Activated CD8-positive, alpha-beta memory T cell treated with anti-CD3 and anti-CD28 coated beads, Interleukin-2, amount 50 U/mL, for 4 hours (primary cell): Measurements from ENCODE around the gene MECR.
"Not testable (repeated sequence)": the region's sequence is repeated elsewhere in the genome, so short reads cannot be mapped to it uniquely, and the experiment has no call there.

Experiments
- DNase-seq: peaks from one replicate; pipeline ENCODE4 v3.0.0-alpha.2; 2020

Gene MECR

DNA sequence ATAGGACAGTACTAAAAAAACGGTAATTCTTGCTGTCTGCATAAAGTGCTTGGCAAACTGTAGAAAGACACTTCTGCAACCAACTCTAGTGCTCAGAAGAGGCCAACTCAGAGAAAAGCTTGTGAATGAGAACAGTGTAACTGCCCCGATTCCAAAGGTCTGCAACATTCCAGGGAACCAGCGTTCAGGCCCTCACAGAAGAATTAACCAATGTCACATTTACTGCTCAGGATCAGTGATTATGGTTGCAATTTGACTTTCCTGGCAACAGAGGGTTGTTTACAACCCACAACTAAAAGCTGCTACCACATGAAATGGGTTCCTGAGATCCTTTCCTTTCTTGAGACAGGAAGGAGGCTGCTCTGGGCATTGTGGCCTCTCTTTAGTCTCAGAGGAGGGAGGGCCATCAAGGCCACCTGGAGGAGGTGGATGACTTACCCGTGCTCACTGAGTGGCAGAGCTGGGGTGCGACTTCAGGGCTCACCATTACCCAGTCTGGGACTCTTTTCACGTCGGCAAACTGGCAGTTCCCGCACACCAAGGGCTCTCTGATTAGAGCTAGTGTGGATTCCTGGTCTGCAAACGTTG, 64.3 kb downstream of the MECR start:
- DNase-seq = no peak

DNA sequence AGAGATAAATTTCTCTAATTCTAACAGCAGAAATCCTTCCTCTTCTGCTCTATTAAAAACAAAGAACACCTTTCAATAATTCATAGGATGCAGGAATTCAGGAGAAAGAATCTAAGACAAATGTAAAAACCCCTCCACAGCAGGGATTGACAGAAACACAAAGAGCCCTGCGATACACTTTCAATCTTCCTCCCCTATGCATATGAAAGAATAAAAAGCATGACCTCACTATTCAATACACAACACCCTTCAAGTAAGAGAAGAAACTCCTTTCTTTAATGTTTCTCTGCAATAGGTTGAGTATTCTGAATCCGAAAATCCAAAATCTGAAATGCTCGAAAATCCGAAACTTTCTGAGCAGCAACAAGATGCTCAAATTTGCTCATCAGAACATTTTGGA, 66.1 kb downstream of the MECR start:
- DNase-seq = no peak

DNA sequence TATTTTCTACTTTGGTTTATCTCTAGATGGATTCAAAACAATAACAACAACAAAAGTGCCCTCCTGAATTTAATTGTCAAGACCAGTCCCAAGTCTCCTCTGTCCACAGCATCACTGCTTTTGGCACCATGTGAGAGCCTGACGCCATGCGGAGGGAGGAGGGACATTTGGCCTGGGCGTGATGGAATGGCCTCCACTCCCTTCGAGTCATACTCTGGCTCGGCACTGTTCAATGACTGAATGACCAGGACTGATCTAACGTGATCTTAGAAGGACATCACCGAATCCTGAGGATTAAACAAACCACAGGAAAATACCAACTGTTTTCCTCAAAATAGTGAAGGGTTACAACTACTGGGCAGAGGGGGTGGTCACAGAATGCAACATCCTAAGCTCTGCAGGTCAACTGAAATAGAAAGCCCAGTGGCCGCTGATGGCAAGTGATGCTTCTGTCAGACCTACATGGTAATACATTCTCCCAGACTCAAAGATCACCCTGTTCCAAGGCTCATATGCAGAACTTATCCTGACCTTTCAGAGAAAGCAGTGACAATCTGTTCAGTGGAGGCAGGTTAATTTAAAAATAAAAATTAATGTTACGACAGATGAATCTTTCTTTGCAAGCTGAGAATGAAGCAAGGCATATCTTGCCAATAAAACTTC, 68.1 kb downstream of the MECR start:
- DNase-seq = no peak

DNA sequence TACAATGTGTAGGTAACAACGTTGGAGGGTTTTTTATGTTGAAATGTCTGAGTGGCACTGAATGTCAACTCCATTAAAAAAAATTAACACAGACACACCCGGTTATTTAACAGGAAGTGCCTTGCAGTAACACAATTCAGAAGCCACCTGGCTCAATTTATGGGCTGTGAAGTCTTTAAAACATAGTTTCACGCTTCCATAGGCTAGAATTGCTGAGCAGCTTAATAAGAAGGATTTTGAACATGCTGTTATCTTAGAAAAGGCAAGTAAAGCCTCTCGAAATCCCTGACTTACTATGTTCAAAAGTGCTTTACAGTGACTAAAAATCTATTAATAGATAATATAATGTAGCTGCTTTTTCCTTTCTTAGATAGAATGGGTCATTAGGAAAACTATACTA, 68.7 kb downstream of the MECR start:
- DNase-seq = no peak

DNA sequence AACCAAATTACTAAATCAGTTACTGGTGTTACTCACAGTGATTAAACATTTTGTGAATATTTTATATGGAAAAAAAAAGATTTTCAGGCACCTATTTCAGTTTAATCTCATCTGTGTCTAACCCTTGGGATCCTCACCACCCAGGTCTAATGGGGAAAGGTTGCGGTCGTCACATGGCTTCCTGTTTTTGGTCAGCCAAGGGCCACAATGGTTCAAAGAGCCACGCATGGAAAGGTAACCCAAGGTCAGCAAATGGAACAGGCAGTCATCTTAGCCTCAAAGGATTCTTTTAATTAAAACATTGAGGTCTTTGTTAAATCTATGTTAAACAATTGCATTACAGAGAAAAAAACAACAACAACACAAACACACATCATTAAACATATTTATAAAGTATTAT, 71.0 kb downstream of the MECR start:
- DNase-seq = no peak

DNA sequence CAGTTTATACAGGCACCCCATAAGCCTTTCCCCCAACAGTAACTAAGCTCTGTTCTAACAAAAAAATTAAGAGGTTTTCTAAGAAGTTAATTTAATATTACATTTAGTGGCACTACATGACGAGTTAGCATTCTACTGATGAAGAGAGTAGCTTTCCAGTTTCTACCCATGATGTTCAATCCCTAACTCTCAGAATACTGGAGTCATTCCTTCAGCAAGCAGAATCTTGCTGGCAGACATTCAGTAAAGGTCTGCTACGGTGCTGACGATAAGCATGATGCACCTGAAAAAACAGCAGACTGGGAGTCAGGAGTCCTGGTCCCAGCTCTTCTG, 73.5 kb downstream of the MECR start:
- DNase-seq = no peak

DNA sequence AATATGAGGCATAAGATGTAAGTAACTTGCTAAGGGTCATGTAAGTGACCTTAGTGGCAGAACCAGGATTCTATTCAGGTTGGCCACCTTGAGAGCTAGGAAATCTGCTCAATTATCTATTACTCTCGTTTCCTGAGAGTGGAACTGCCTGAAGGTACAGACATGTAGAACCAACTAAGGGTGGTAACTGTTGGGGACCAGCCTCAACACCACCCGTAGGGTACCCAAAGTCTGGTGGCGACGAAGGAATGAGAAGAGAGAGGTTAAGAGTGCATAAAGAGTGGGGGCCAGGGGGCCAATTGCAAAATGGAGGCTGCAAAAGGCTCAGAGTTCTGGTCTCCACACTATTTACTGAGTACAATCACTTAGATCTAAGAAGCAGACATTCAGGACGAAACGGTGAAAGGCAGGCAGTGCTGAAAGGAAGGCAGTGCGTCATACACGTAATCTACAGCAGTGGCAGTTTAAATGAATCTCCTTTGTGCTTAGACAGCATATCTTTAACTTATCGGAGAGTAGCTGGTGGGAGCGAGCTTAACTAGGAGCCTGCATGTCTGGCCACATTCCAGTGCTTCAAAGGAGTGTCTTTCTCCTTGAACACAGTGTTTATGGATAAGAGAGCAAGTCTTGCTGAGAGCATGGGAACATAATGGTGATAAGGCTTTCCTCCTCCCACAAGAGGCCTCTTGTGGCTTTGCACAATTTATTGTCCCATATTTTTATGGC, 74.0 kb downstream of the MECR start:
- DNase-seq = no peak

DNA sequence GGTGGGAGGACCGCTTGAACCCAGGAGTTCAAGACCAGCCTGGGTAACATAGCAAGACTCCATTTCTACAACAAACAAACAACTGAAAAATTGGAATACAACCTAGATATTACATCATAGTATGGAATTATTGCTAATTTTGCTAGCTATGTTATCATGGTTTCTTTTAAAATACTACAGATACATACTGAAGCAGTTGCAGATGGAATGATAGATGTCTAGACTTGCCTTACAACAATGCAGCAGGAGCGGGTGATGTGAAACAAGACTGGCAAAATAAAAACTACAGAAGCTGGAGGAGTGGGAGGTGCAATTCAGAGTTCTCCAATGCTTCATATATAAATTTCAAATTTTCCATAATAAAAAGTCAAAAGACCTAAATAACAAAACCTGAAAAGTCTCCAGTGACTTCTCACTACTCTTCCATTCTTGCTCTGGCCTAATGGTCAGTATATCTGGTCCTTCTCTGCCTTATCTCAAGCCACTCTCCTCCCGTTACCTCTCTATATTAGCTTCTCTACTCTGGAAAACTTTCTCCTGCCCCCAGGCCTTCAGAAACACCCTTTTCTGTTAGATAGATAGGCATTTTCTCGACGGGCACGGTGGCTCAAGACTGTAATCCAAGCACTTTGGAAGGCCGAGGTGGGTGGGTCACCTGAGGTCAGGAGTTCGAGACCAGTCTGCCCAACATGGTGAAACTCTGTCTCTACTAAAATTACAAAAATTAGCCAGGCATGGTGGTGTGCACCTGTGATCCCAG, 78.5 kb downstream of the MECR start:
- no peak for DNase-seq

DNA sequence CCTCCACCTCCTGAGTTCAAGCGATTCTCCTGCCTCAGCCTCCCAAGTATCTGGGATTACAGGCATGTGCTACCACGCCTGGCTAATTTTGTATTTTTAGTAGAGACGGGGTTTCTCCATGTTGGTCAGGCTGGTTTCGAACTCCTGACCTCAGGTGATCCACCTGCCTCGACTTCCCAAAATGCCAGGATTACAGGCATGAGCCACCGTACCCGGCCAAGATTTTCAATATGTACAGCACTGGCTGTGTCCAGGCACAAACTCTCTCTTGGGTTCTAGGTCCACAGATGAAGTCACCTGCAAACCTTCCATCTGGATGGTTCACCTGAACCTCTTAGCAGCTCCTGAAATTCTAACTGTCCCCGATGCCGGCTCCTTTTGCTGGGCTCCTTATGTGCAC, 80.4 kb downstream of the MECR start:
- not testable (repeated sequence) for DNase-seq

DNA sequence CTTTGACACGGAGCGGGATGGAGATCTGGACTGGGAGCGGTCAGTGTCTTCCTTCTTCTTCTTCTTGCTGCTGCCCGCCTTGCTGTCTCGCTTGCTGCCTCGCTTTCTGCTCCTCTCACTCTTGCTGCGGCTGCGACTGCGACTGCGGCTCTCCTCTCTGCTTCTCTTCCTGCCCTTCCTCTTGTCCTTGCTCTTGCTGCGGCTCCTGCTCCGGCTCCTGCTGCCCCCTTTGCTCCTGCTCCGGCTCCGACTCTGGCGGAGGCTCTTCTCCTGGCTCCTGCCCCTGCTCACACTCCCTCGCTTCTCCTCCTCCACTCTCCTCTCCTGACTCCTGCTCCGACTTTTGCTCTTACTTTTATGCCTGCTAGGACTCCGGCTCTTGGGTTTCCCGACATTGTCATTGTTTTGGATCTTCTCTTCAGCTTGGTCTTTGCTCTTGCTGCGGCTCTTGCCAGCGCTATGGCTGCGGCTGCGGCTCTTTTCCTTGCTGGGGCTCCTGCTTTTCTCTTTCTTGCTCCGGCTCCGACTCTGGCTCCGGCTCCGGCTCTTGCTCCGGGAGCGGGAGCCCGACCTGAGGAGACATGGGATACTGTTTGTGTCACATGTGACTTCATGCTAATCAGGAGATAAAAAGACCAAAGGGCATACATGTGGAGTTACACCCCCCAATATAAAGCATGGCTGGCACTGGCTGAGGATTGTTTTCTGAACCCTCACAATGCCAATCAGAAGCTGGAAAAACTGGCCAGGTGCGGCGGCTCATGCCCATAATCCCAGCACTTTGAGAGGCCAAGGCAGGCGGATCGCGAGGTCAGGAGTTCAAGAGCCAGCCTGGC, 81.9 kb downstream of the MECR start:
- no peak for DNase-seq

DNA sequence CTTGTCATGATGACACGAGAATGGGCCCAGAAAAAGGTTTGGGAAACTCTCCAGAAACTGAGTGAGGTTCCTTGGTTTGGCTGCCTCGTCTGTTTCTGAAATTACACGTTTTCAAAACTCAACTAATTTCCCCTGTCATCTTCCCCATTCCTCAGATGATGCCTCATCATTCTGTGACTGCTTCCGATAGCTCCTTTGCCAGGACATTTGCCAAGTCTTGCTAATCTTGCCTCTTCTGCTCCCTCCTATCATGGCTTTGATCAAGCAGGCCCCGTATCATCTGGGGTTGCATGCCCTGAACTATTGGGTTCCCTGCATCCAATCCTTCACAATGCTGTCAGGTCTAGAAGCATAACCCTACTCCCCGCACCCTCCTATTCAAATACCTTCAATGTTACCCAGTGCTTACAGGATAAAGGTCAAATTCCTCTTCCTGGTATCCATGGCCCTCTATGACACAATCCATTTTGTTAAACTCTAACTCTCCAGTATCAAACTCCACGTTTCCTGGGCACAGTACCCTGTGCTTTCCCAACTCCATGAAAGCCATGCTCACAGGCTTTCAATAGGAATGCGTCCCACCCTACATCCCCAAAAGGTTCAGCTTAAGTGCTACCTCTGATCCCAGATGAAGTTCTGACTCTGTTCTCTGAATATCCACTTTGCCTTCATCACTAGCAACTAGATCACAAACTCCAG, 84.8 kb downstream of the MECR start:
- no peak for DNase-seq

DNA sequence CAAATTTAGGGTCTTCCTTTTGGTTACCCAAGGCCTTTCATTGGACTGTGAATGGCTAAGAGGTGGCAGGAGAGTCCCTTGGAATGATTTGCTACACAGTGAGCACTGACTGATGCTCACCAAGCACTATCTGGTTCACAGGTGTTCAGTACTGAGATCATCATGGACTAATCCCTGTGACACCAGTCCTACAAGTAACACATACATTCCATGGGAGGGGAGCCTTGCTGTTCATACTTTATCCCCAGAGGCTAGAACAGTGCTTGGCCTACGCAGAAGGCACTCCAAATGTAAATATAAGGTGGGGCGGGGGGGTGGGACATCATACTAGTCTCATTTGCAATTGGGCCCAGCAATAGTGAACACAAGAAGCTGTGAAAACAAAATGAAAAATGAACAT, 86.6 kb downstream of the MECR start:
- DNase-seq = no peak

DNA sequence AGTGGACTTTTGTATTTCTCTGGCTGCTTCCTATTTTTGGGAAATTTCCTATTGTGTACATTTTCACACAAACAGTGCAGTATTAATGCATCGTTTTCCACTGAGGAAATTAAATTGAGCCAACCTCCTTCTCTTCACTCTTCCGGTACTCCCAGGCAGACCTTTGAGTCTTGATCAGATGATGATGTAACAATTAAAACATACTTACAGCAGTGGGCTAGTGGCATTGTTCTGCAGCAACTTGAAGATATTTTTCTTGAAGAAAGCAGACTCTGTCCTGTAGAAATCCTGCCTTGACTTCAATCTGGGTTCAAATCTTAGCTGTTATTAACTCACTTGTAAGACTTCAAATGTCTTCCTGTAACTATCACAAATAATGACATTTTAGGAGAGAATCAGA, 88.0 kb downstream of the MECR start:
- DNase-seq = no peak
